GM20000 (cell line): ENCODE data around the gene BCAS1.

Experiments used
- DNase-seq: peaks from one replicate; pipeline ENCODE4 v3.0.0; 2012; ENCODE audit warnings: low spot score
- CTCF ChIP-seq: IDR thresholded peaks from 2 replicates; pipeline ENCODE4 v1.5.1; 2012; ENCODE audit warnings: mild to moderate bottlenecking, control low read depth; ENCODE audit errors: extremely low read depth, missing control alignments

Gene BCAS1

GRCh38 chr20:54048891-54049545 lies 21.4 kb downstream of the BCAS1 start:
- TF ChIP-seq CTCF, result no peak
- no peak for DNase-seq

GRCh38 chr20:54048481-54048880 lies 21.9 kb downstream of the BCAS1 start:
- DNase-seq, result no peak
- no peak for TF ChIP-seq CTCF

- no peak for DNase-seq
- TF ChIP-seq CTCF, result no peak
Observed at GRCh38 chr20:54047720-54048119, 22.7 kb downstream of the BCAS1 start.

- DNase-seq, result no peak
- TF ChIP-seq CTCF, result no peak
Observed at GRCh38 chr20:54047048-54047447, 23.3 kb downstream of the BCAS1 start.

- no peak for DNase-seq
Observed at GRCh38 chr20:54044156-54044555, 26.2 kb downstream of the BCAS1 start.

GRCh38 chr20:54043076-54043967 lies 27.1 kb downstream of the BCAS1 start:
- no peak for DNase-seq

More at GRCh38 chr20:54044156-54044555, 26.2 kb downstream of the BCAS1 start:
- TF ChIP-seq CTCF, result no peak

More at GRCh38 chr20:54043076-54043967, 27.1 kb downstream of the BCAS1 start:
- no peak for TF ChIP-seq CTCF
